SK-N-DZ (cell line): Measurements from ENCODE around the gene SFT2D1.

Experiments used
- DNase-seq: peaks from one replicate; pipeline ENCODE4 v3.0.0-alpha.2; 2015; ENCODE audit warnings: low spot score

Gene SFT2D1

DNA sequence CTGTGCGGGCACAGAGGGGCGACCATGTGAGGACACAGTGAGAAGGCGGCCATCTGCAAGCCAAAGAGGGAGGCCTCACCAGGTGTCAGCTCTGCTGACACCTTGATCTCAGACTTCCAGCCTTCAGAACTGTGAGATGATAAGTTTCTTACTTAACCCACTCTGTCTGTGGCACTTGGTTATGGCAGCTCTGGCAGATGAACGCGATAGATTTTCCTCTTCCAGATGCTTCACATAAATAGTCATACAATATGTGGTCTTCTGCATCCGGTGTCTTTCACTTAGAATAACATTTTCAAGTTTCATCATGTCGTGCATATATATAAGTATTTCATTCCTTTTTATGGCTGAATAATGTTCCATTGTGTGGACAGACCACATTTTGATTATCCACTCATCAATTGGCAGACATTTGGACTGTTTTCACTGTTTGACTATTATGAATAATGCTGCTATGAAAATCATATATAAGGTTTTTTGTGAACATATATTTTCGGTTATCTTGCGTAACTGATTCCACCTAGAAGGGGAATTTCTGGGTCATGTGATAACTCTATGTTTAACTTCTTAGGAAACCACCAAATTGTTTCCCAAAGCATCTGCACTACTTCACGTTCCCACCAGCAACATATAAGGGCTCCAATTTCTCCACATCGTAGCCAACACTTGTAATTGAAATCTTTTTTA lies 64.3 kb downstream of the SFT2D1 start:
- no peak for DNase-seq

DNA sequence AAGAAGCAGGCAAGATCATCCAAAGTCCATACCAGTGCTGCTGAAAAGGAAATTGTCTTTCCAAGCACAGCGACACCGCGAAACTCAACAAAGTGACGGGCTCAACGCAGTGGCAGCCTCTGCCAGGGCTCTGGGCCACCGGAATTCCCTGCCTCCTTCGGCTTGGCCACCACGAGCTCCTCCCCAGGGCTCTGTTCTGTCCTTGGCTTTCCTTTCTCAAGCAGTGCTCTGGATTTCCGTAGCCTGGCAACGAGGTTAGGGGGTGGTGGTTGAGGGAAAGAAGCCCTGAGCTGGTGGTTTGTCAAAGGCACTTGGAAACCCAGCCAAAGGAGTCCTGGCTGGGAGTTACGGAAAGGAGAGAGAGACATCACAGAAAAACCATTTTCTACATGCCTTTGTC lies 65.3 kb downstream of the SFT2D1 start:
- no peak for DNase-seq

DNA sequence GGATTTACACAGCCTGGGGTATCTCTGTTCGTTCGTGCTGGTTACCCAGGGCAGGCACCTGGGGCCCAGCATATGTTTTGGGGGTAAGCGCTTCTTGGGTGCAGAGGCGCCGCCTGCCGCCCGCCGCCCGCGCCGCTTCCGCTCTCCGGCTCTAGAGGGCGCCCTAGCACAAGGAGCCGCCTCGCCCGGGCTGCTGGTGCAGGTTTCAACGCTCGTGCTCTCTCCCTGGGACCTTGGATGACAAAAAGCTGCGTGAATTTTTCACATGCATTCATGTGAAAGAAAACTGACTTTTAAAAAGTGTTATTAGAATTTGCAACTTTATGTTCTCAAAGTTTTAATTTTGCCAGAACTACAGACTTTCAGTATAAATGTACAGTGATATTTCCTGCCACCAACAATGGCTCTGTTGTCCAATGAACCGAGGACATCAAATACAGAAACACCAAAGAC lies 66.6 kb downstream of the SFT2D1 start:
- peak; percentile 38 for DNase-seq

DNA sequence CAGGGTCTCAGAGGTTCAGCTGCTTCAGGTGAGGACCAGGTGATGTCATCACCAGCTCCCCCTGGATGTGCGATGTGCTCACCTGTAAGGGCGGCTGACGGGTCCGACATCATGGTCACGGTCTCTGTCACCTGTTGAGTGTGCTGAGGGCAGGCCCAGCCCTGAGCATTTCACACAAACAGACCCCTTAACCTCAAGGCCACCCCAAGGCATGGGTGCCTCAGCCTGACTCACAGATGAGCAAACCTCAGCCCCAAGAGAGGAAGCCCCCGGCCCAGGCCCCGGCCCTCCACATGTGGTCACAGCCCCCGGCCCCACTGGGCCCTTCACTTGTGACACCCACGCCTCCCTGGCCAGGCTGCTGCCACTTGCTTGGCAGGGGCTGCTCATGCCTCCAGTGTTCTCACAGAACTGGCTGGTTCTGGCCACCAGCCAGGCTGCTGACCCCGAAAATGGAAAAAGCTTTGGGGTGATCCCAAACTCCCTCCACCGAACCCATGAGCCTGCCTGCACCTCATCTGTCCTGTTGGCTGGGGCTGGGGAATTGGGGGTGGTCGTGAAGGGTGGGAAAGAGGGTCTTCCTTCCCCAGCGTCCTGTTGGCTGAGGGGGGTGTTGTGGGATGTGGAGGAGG lies 67.5 kb downstream of the SFT2D1 start:
- DNase-seq: no peak

DNA sequence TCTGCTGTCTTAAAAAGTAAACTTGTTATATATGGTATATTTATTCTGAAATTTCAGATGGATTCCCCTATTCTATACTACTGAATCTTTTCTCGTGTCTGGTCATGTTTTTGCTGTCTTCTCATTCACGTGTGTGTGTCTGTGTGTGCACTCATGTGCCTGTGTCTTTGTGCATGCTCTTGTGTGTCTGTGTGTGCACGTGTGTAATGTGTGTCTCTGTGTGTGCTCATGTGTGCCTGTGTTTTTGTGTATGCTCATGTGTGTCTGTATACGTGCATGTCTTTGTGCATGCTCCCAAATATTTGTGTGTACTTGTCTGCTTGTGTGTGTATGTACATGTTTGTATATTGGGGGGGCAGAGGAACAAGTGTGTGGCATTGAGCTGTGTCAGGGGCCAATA lies 68.2 kb downstream of the SFT2D1 start:
- DNase-seq: no peak

DNA sequence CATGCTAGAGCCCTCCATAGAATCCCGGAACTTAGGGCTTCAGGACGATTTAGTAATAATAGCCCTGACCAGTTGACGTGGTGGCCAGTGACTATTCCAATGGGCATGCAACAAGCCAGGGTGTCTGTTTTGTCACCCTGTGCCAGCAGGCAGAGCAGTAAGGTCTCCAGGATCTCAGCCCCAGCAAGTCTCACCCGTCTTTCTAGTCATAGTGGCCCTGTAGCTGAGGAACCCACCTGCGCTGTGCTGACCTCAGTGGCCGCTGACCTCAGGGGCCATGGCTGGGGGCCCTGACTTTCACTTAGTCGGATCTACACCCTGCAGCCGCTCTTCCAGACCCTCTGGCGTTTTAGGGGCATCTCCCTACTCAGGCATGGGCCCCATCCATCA lies 71.0 kb downstream of the SFT2D1 start:
- no peak for DNase-seq

DNA sequence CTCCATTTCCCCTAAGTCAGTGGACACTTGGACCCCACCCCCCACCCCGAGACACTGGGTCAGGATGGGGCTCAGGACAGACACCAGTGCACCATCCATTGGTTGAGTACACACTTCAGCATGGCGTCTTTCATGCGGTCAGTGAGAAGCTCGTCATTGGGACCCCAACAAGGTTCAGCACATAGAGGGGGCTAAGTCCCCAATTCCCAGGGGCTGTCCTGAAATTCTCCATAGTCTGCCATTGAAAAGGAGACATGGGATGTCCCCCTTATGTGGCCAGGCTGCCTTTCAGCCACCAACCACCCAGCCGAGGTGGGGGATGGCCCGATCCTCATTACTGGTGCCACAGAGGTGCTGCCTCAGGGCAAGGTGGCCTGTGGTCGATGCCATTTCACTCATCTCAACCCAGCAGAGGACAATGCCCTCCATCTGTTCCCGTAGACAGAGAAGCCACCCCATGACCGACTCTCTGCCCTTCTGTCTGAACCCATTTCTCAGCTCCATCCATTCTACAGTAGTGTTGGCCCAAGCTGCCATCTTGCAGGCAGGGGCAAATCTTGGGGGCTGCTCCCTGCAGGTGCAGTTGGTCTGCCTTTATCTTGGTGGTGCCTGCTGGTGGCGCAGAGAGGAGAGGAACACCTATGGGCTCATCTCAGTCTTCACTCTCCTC lies 71.5 kb downstream of the SFT2D1 start:
- DNase-seq: no peak
